GM18505 (cell line): ENCODE results near the gene TDRD7.

Experiments
- ATAC-seq: cut with Tn5 transposase; IDR thresholded peaks from one replicate; pipeline ENCODE4 v1.9.1; 2021; ENCODE audit not compliant: unreplicated experiment
- POLR2A ChIP-seq: IDR thresholded peaks from 4 replicates; pipeline ENCODE4 v1.6.1; 2011; ENCODE audit warnings: borderline replicate concordance; ENCODE audit not compliant: insufficient read depth, insufficient read length; ENCODE audit errors: extremely low read depth

The TDRD7 gene

GRCh38 chr9:97462159-97462558 is 50.3 kb downstream of the TDRD7 start:
- no peak for ATAC-seq
- no peak for TF ChIP-seq POLR2A

- TF ChIP-seq POLR2A, result no peak
Measured at GRCh38 chr9:97462914-97463313, 51.0 kb downstream of the TDRD7 start.

GRCh38 chr9:97468658-97469448 is 57.0 kb downstream of the TDRD7 start:
- TF ChIP-seq POLR2A, result no peak
- peak; percentile 71 for ATAC-seq

More at GRCh38 chr9:97462914-97463313, 51.0 kb downstream of the TDRD7 start:
- no peak for ATAC-seq

- ATAC-seq, result no peak
- TF ChIP-seq POLR2A, result no peak
Measured at GRCh38 chr9:97470076-97470475, 58.2 kb downstream of the TDRD7 start.

GRCh38 chr9:97473717-97474116 is 61.8 kb downstream of the TDRD7 start:
- ATAC-seq, result no peak
- TF ChIP-seq POLR2A, result no peak

- no peak for TF ChIP-seq POLR2A
- ATAC-seq, result no peak
Measured at GRCh38 chr9:97474372-97474925, 62.6 kb downstream of the TDRD7 start.

GRCh38 chr9:97475059-97475458 is 63.2 kb downstream of the TDRD7 start:
- TF ChIP-seq POLR2A, result no peak
- no peak for ATAC-seq

GRCh38 chr9:97478301-97478981 is 66.5 kb downstream of the TDRD7 start:
- ATAC-seq, result no peak
- no peak for TF ChIP-seq POLR2A

GRCh38 chr9:97479496-97480159 is 67.7 kb downstream of the TDRD7 start:
- TF ChIP-seq POLR2A, result no peak

GRCh38 chr9:97480174-97480573 is 68.3 kb downstream of the TDRD7 start:
- TF ChIP-seq POLR2A, result no peak
- ATAC-seq, result no peak

More at GRCh38 chr9:97479496-97480159, 67.7 kb downstream of the TDRD7 start:
- no peak for ATAC-seq

GRCh38 chr9:97480749-97481148 is 68.9 kb downstream of the TDRD7 start:
- ATAC-seq, result no peak
- TF ChIP-seq POLR2A, result no peak

- no peak for TF ChIP-seq POLR2A
- ATAC-seq, result no peak
Measured at GRCh38 chr9:97484134-97484533, 72.2 kb downstream of the TDRD7 start.

GRCh38 chr9:97487107-97487506 is 75.2 kb downstream of the TDRD7 start:
- ATAC-seq, result no peak
- no peak for TF ChIP-seq POLR2A
